Vagina (tissue), 2 donors: Measurements from ENCODE around the gene DCUN1D5. TPM values are rescaled to one million over a fixed set of nuclear protein-coding genes. Genes with fewer than 3 reads are reported as not detected.
"Not testable (repeated sequence)": the region's sequence is repeated elsewhere in the genome, so short reads cannot be mapped to it uniquely, and the experiment has no call there.

Source experiments
- DNase-seq, 2 donors: peaks; one replicate each; pipeline ENCODE4 v3.0.0-alpha.2; 2017; ENCODE audit errors: extremely low spot score in 2 of 2
- H3K27ac ChIP-seq: fragments of 200-600 bp; sonication (generic); one replicate; pipeline ENCODE4 v1.5.1; 2019
- H3K27me3 ChIP-seq: fragments of 200-600 bp; sonication (generic); one replicate; pipeline ENCODE4 v1.5.1; 2019
- H3K36me3 ChIP-seq, 2 donors: fragments of 200-600 bp; sonication (generic); one replicate each; pipeline ENCODE4 v1.5.1; 2017 to 2019
- H3K4me1 ChIP-seq: fragments of 200-600 bp; sonication (generic); one replicate; pipeline ENCODE4 v1.5.1; 2019
- H3K4me3 ChIP-seq, 2 donors: fragments of 200-600 bp; sonication (generic); 1 replicate in 1 of 2; 2 replicates in 1 of 2; pipeline ENCODE4 v1.5.1; 2016 to 2019
- H3K9me3 ChIP-seq: fragments of 200-600 bp; sonication (generic); one replicate; pipeline ENCODE4 v1.5.1; 2019
- POLR2A ChIP-seq, 2 donors: fragments of 450-650 bp; IDR thresholded peaks; one replicate each; pipeline ENCODE4 v1.6.1; 2017; ENCODE audit warnings: antibody characterized with exemption in 2 of 2, mild to moderate bottlenecking in 2 of 2, moderate library complexity in 2 of 2
- POLR2AphosphoS5 ChIP-seq, 2 donors: sonication (generic); formaldehyde crosslinking; IDR thresholded peaks; one replicate each; pipeline ENCODE4 v1.9.0; 2017; ENCODE audit warnings: antibody characterized with exemption in 2 of 2, mild to moderate bottlenecking in 2 of 2, low read depth in 1 of 2; ENCODE audit not compliant: insufficient read depth in 1 of 2
- intact Hi-C: fragments of 100-400 bp; cut with DNase I; formaldehyde crosslinking; loops from one replicate; pipeline ENCODE4 v1.15.1; 2023
- total RNA-seq: library from RNA; depleted of rRNA; stranded (reverse); fragments of >200 nt; gene quantifications from one replicate; pipeline ENCODE4 v1.2.3, GENCODE V29; 2016
- TF ChIP-seq, protein P1 (sequence below), 3 experiments: fragments of 450-650 bp in 2 of 3; fragments of 200-600 bp in 1 of 3; sonication (generic) in 1 of 3; IDR thresholded peaks; one replicate each; pipeline ENCODE4 v1.5.1; 2017 to 2019; ENCODE audit warnings: antibody characterized with exemption in 3 of 3, mild to moderate bottlenecking in 2 of 3, moderate library complexity in 2 of 3

Gene DCUN1D5
- total RNA-seq, 1 donor from 2014 or later: 37.3 TPM

DNA sequence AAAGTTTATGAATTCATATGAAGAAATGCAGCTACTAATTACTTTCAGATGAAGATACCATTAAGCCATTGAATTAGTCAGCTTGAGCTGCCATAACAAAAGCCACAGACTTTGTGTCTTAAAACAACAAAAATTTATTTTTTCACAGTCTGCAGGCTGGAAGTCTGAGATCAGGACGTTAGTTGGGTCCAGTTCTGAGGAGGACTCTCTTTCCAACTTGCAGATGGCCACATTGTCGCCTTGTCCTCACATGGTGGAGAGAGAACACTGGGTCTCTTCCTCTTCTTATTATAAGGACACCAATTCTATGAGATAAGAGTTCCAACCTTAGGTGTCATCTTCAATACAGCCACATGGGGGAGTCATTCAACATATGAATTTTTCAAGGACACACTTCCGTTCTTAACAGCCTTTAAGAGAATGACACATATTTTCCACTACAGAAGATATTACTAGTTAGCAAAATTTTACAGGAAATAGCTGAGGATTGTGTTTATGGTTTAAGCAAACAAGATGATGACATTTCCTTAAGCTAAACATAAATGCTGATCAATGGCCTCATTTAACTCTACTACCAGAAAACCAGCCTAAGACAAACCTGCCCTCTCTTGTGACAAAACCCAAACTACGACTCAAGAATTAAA is 56.0 kb downstream of the DCUN1D5 start:
- Histone ChIP-seq H3K27me3 (no peaks in the 10 kb centered on the region), H3K27ac (no peak overlapping the region), H3K4me1 (no peaks in the 10 kb centered on the region), H3K9me3 (no peaks in the 10 kb centered on the region), H3K4me3 (no peak overlapping the region), H3K36me3 (no peaks in the 10 kb centered on the region)
- TF ChIP-seq, protein P1, sequence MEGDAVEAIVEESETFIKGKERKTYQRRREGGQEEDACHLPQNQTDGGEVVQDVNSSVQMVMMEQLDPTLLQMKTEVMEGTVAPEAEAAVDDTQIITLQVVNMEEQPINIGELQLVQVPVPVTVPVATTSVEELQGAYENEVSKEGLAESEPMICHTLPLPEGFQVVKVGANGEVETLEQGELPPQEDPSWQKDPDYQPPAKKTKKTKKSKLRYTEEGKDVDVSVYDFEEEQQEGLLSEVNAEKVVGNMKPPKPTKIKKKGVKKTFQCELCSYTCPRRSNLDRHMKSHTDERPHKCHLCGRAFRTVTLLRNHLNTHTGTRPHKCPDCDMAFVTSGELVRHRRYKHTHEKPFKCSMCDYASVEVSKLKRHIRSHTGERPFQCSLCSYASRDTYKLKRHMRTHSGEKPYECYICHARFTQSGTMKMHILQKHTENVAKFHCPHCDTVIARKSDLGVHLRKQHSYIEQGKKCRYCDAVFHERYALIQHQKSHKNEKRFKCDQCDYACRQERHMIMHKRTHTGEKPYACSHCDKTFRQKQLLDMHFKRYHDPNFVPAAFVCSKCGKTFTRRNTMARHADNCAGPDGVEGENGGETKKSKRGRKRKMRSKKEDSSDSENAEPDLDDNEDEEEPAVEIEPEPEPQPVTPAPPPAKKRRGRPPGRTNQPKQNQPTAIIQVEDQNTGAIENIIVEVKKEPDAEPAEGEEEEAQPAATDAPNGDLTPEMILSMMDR (IDR thresholded peaks at IDR 0.05): peak in 2 of 3 experiments; percentile 12 to 26
- TF ChIP-seq POLR2A (IDR thresholded peaks at IDR 0.05) (no peak), POLR2AphosphoS5 (IDR thresholded peaks at IDR 0.05; ENCODE audit: insufficient read depth in 1 of 2, low read depth in 1 of 2) (no peak)
- intact Hi-C loops: no loop called here
- DNase-seq: no peak

DNA sequence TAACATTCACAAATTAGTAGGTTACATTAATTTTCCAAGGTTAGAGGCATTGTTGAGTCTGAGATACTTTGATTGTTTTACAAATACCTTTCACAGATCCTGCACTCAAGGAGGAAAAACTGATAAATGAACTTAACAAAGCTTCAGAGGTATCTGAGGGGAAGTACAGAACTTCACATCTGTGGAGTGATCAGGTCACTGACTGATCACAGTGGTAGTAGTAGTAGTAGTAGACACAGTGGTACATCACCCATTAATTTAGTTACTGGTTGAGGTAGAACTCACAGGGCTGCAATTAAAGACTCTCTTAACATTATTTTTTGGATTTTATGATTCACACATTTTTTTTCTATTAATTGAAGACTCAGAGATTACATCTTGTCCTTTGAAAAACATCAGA is 56.7 kb downstream of the DCUN1D5 start:
- Histone ChIP-seq H3K9me3 (no peaks in the 10 kb centered on the region), H3K27ac (no peak overlapping the region), H3K4me3 (no peak overlapping the region), H3K4me1 (no peaks in the 10 kb centered on the region), H3K36me3 (no peaks in the 10 kb centered on the region), H3K27me3 (no peaks in the 10 kb centered on the region)
- intact Hi-C loops: no loop called here
- DNase-seq: no peak
- TF ChIP-seq, protein P1 (IDR thresholded peaks at IDR 0.05): no peak
- TF ChIP-seq POLR2AphosphoS5 (IDR thresholded peaks at IDR 0.05; ENCODE audit: insufficient read depth in 1 of 2, low read depth in 1 of 2) (no peak), POLR2A (IDR thresholded peaks at IDR 0.05) (no peak)

DNA sequence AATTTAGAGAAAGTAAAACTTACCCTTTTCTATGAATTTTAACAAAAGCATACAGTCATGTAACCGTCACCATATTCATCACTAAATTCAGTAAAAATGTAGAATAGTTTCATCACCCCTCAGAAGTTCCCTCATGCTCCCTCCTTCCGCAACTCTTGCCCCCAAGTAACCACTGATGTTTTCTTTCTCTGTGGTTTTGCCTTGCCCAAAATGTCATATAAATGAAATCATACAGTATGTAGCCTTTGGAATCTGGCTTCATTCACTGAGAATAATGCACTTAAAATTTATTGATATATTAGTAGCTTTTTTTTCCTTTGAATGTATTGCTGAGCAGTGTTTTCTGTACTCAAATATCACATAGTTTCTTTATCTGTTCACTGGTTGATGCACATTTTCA is 60.1 kb downstream of the DCUN1D5 start:
- intact Hi-C loops: no loop called here
- no peak for TF ChIP-seq POLR2A (IDR thresholded peaks at IDR 0.05)
- TF ChIP-seq, protein P1 (IDR thresholded peaks at IDR 0.05): no peak
- no peak for TF ChIP-seq POLR2AphosphoS5 (IDR thresholded peaks at IDR 0.05; ENCODE audit: insufficient read depth in 1 of 2, low read depth in 1 of 2)
- H3K4me3 ChIP-seq: no peak overlapping the region
- H3K4me1 ChIP-seq: no peaks in the 10 kb centered on the region
- no peaks in the 10 kb centered on the region for H3K9me3 ChIP-seq
- no peak for DNase-seq
- no peak overlapping the region for H3K27ac ChIP-seq
- no peaks in the 10 kb centered on the region for H3K36me3 ChIP-seq
- H3K27me3 ChIP-seq: no peaks in the 10 kb centered on the region

DNA sequence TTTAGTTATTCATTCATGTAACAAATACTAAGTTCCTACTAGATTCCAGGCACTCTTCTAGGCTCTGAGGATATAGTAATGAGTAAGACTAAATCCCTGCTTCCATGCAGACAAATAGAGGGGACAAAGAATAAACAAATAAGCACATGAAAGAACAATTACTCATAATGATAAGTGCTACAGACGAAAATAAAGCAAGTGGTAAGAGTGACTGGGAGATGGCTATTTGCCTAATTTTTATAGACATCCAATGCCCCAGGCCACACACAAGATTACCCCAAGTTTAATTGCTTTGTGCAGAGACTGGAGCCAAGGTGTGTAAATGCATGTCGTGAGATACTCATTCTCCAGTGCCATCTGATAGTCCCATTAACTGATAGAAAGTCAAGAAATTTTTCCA is 62.6 kb downstream of the DCUN1D5 start:
- no peaks in the 10 kb centered on the region for H3K36me3 ChIP-seq
- no peak overlapping the region for H3K27ac ChIP-seq
- H3K4me3 ChIP-seq: no peak overlapping the region
- intact Hi-C loops: no loop called here
- no peaks in the 10 kb centered on the region for H3K4me1 ChIP-seq
- TF ChIP-seq, protein P1 (IDR thresholded peaks at IDR 0.05): no peak
- TF ChIP-seq POLR2AphosphoS5 (IDR thresholded peaks at IDR 0.05; ENCODE audit: insufficient read depth in 1 of 2, low read depth in 1 of 2) (no peak), POLR2A (IDR thresholded peaks at IDR 0.05) (no peak)
- no peaks in the 10 kb centered on the region for H3K9me3 ChIP-seq
- DNase-seq: no peak
- no peaks in the 10 kb centered on the region for H3K27me3 ChIP-seq

DNA sequence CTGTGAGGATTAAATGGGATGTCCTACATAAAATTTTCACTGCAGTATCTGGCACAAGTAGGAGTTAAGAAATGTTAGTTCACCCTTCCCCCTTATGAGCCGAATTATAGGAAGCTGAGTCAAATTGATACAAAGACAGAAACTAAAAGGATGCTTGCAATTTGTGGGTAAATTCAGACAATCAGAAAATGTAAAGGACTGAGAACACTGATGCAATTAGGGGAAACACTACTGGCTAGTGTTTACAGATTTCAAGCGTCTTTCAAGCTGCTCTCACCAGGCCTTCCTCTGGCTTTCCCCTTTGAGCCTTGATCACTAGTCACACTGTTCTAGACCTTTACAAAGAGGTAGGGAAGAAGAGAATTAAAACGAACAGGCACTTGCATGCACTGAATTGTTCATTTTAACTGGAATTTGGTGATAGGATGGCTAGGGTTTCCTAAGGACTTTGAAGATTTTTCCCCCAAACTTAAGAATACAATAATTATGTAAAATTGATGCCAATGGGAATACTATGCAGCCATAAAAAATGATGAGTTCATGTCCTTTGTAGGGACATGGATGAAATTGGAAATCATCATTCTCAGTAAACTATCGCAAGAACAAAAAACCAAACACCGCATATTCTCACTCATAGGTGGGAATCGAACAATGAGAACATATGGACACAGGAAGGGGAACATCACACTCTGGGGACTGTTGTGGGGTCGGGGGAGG is 63.5 kb downstream of the DCUN1D5 start:
- H3K27ac ChIP-seq, H3K27me3 ChIP-seq, H3K4me1 ChIP-seq, DNase-seq, H3K4me3 ChIP-seq, H3K9me3 ChIP-seq, H3K36me3 ChIP-seq, intact Hi-C loops: not testable (repeated sequence)
